Nephron (organoid): ENCODE measurements around the gene C1orf226.

Source experiments
- H3K27ac Mint-ChIP-seq, 3 experiments: 2 replicates each; pipeline ENCODE4 v1.8.0; 2020; ENCODE audit warnings: mixed read lengths in 3 of 3, mild to moderate bottlenecking in 2 of 3, moderate library complexity in 1 of 3
- H3K27me3 Mint-ChIP-seq: 2 replicates; pipeline ENCODE4 v1.8.0; 2021; ENCODE audit warnings: low read depth, mild to moderate bottlenecking, moderate library complexity, mixed read lengths
- H3K36me3 Mint-ChIP-seq: 2 replicates; pipeline ENCODE4 v1.8.0; 2020; ENCODE audit warnings: low read depth, mixed read lengths
- H3K4me1 Mint-ChIP-seq: 2 replicates; pipeline ENCODE4 v1.8.0; 2020; ENCODE audit warnings: mixed read lengths
- H3K4me3 Mint-ChIP-seq, 3 experiments: 2 replicates each; pipeline ENCODE4 v1.8.0; 2020; ENCODE audit warnings: mild to moderate bottlenecking in 3 of 3, mixed read lengths in 3 of 3, moderate library complexity in 2 of 3
- H3K9me3 Mint-ChIP-seq: 2 replicates; pipeline ENCODE4 v1.8.0; 2020; ENCODE audit warnings: mixed read lengths
- CTCF ChIP-seq, 3 experiments: fragments of 200-600 bp; sonication (generic); IDR thresholded peaks; one replicate each; pipeline ENCODE4 v1.5.0; 2021; ENCODE audit warnings: antibody characterized with exemption in 3 of 3; ENCODE audit not compliant: unreplicated experiment in 3 of 3

Gene C1orf226

GRCh38 chr1:162367073-162367472 lies 14.5 kb upstream of the C1orf226 start:
- TF ChIP-seq CTCF (IDR thresholded peaks at IDR 0.05; ENCODE audit: unreplicated experiment in 3 of 3), result no peak
- no peaks in the 10 kb centered on the region for H3K36me3 Mint-ChIP-seq
- no peaks in the 10 kb centered on the region for H3K9me3 Mint-ChIP-seq
- H3K4me3 Mint-ChIP-seq, result no peak overlapping the region
- H3K27ac Mint-ChIP-seq, result no peak overlapping the region
- peaks cover 11% of the 10 kb centered on the region for H3K4me1 Mint-ChIP-seq
- no peaks in the 10 kb centered on the region for H3K27me3 Mint-ChIP-seq

GRCh38 chr1:162367772-162368171 lies 13.8 kb upstream of the C1orf226 start:
- Mint-ChIP-seq H3K4me1 (peaks cover 11% of the 10 kb centered on the region), H3K36me3 (peaks cover 3% of the 10 kb centered on the region), H3K27ac (peak overlapping the region in 2 of 3 experiments; percentile 65 to 84), H3K27me3 (no peaks in the 10 kb centered on the region), H3K9me3 (no peaks in the 10 kb centered on the region), H3K4me3 (no peak overlapping the region)
- no peak for TF ChIP-seq CTCF (IDR thresholded peaks at IDR 0.05; ENCODE audit: unreplicated experiment in 3 of 3)

GRCh38 chr1:162368451-162368850 lies 13.1 kb upstream of the C1orf226 start:
- H3K27me3 Mint-ChIP-seq, result no peaks in the 10 kb centered on the region
- H3K4me1 Mint-ChIP-seq, result peaks cover 11% of the 10 kb centered on the region
- H3K4me3 Mint-ChIP-seq, result no peak overlapping the region
- peak overlapping the region in 1 of 3 experiments; percentile 84 for H3K27ac Mint-ChIP-seq
- TF ChIP-seq CTCF (IDR thresholded peaks at IDR 0.05; ENCODE audit: unreplicated experiment in 3 of 3), result no peak
- H3K9me3 Mint-ChIP-seq, result no peaks in the 10 kb centered on the region
- H3K36me3 Mint-ChIP-seq, result peaks cover 4% of the 10 kb centered on the region

GRCh38 chr1:162369571-162369970 lies 12.0 kb upstream of the C1orf226 start:
- Mint-ChIP-seq H3K27me3 (no peaks in the 10 kb centered on the region), H3K4me1 (peaks cover 4% of the 10 kb centered on the region), H3K9me3 (no peaks in the 10 kb centered on the region), H3K36me3 (peaks cover 6% of the 10 kb centered on the region), H3K4me3 (no peak overlapping the region), H3K27ac (no peak overlapping the region)
- TF ChIP-seq CTCF (IDR thresholded peaks at IDR 0.05; ENCODE audit: unreplicated experiment in 3 of 3), result no peak

- Mint-ChIP-seq H3K9me3 (no peaks in the 10 kb centered on the region), H3K4me3 (no peak overlapping the region), H3K36me3 (peaks cover 6% of the 10 kb centered on the region), H3K27me3 (no peaks in the 10 kb centered on the region), H3K27ac (no peak overlapping the region), H3K4me1 (no peaks in the 10 kb centered on the region)
- no peak for TF ChIP-seq CTCF (IDR thresholded peaks at IDR 0.05; ENCODE audit: unreplicated experiment in 3 of 3)
These were observed 11.4 kb upstream of the C1orf226 start for GRCh38 chr1:162370161-162370560.

- no peaks in the 10 kb centered on the region for H3K9me3 Mint-ChIP-seq
- TF ChIP-seq CTCF (IDR thresholded peaks at IDR 0.05; ENCODE audit: unreplicated experiment in 3 of 3), result no peak
- H3K27me3 Mint-ChIP-seq, result no peaks in the 10 kb centered on the region
- peaks cover 6% of the 10 kb centered on the region for H3K36me3 Mint-ChIP-seq
- H3K4me3 Mint-ChIP-seq, result no peak overlapping the region
- no peak overlapping the region for H3K27ac Mint-ChIP-seq
- no peaks in the 10 kb centered on the region for H3K4me1 Mint-ChIP-seq
These were observed 10.8 kb upstream of the C1orf226 start for GRCh38 chr1:162370721-162371120.
